Measurements from ENCODE around the gene PIK3C2B. TPM values are rescaled to one million over a fixed set of nuclear protein-coding genes. Genes with fewer than 3 reads are reported as not detected.

Gene PIK3C2B
- total RNA-seq, 2 donors from 2014 or later, result 43.1 to 54.5 TPM

GRCh38 chr1:204469304-204469703 lies 25.3 kb downstream of the PIK3C2B start:
- no peaks in the 10 kb centered on the region for H3K9me3 Mint-ChIP-seq
- H3K27me3 Mint-ChIP-seq (ENCODE audit: low read depth), result no peaks in the 10 kb centered on the region
- peaks cover 4% of the 10 kb centered on the region in 2 donors for H3K36me3 Mint-ChIP-seq (ENCODE audit: insufficient read depth in 2 of 2)
- ATAC-seq (replicated peaks in 1 of 2) (no peak), DNase-seq (no peak)
- peaks cover 29% of the 10 kb centered on the region for H3K4me1 Mint-ChIP-seq (ENCODE audit: low read depth)
- H3K27ac Mint-ChIP-seq, result no peak overlapping the region
- no peak overlapping the region for H3K4me3 Mint-ChIP-seq

GRCh38 chr1:204468766-204469302 lies 25.8 kb downstream of the PIK3C2B start:
- ATAC-seq (replicated peaks in 1 of 2) (no peak), DNase-seq (no peak)
- Mint-ChIP-seq H3K4me1 (ENCODE audit: low read depth) (peaks cover 34% of the 10 kb centered on the region), H3K27ac (no peak overlapping the region), H3K4me3 (no peak overlapping the region), H3K9me3 (no peaks in the 10 kb centered on the region), H3K36me3 (ENCODE audit: insufficient read depth in 2 of 2) (peaks cover 6 to 8% of the 10 kb centered on the region in 2 donors), H3K27me3 (ENCODE audit: low read depth) (no peaks in the 10 kb centered on the region)

GRCh38 chr1:204468206-204468605 lies 26.4 kb downstream of the PIK3C2B start:
- Mint-ChIP-seq H3K27ac (peak overlapping the region; percentile 89), H3K4me3 (no peak overlapping the region), H3K4me1 (ENCODE audit: low read depth) (peaks cover 40% of the 10 kb centered on the region), H3K27me3 (ENCODE audit: low read depth) (no peaks in the 10 kb centered on the region), H3K9me3 (no peaks in the 10 kb centered on the region), H3K36me3 (ENCODE audit: insufficient read depth in 2 of 2) (peaks cover 8 to 9% of the 10 kb centered on the region in 2 donors)
- DNase-seq, result no peak
- ATAC-seq (replicated peaks in 1 of 2), result no peak

- Mint-ChIP-seq H3K9me3 (no peaks in the 10 kb centered on the region), H3K27ac (no peak overlapping the region), H3K4me3 (no peak overlapping the region), H3K27me3 (ENCODE audit: low read depth) (no peaks in the 10 kb centered on the region), H3K4me1 (ENCODE audit: low read depth) (peaks cover 55% of the 10 kb centered on the region), H3K36me3 (ENCODE audit: insufficient read depth in 2 of 2) (peaks cover 9 to 13% of the 10 kb centered on the region in 2 donors)
- ATAC-seq (replicated peaks in 1 of 2) (no peak), DNase-seq (no peak)
Measured at GRCh38 chr1:204466416-204467405, 27.9 kb downstream of the PIK3C2B start.

GRCh38 chr1:204465546-204466415 lies 28.8 kb downstream of the PIK3C2B start:
- H3K4me3 Mint-ChIP-seq, result peak overlapping the region in 1 of 2 donors; percentile 15
- H3K4me1 Mint-ChIP-seq (ENCODE audit: low read depth), result peaks cover 63% of the 10 kb centered on the region
- no peaks in the 10 kb centered on the region for H3K27me3 Mint-ChIP-seq (ENCODE audit: low read depth)
- no peaks in the 10 kb centered on the region for H3K9me3 Mint-ChIP-seq
- H3K36me3 Mint-ChIP-seq (ENCODE audit: insufficient read depth in 2 of 2), result peaks cover 10 to 13% of the 10 kb centered on the region in 2 donors
- no peak for DNase-seq
- H3K27ac Mint-ChIP-seq, result peak overlapping the region; percentile 39
- ATAC-seq (replicated peaks in 1 of 2), result no peak

GRCh38 chr1:204464701-204465100 lies 29.9 kb downstream of the PIK3C2B start:
- no peaks in the 10 kb centered on the region for H3K9me3 Mint-ChIP-seq
- ATAC-seq (replicated peaks in 1 of 2) (no peak), DNase-seq (no peak)
- H3K27ac Mint-ChIP-seq, result no peak overlapping the region
- H3K4me3 Mint-ChIP-seq, result peak overlapping the region; percentile 41 to 52
- peaks cover 14 to 20% of the 10 kb centered on the region in 2 donors for H3K36me3 Mint-ChIP-seq (ENCODE audit: insufficient read depth in 2 of 2)
- no peaks in the 10 kb centered on the region for H3K27me3 Mint-ChIP-seq (ENCODE audit: low read depth)
- H3K4me1 Mint-ChIP-seq (ENCODE audit: low read depth), result peaks cover 63% of the 10 kb centered on the region

- peak overlapping the region; percentile 71 for H3K27ac Mint-ChIP-seq
Measured at GRCh38 chr1:204464187-204464631, 30.4 kb downstream of the PIK3C2B start.

GRCh38 chr1:204463125-204464060 lies 31.2 kb downstream of the PIK3C2B start:
- no peaks in the 10 kb centered on the region for H3K9me3 Mint-ChIP-seq
- H3K4me1 Mint-ChIP-seq (ENCODE audit: low read depth), result peaks cover 63% of the 10 kb centered on the region
- H3K27me3 Mint-ChIP-seq (ENCODE audit: low read depth), result no peaks in the 10 kb centered on the region
- H3K27ac Mint-ChIP-seq, result no peak overlapping the region
- DNase-seq (no peak), ATAC-seq (replicated peaks in 1 of 2) (no peak)
- H3K4me3 Mint-ChIP-seq, result peak overlapping the region in 1 of 2 donors; percentile 52
- peaks cover 14 to 22% of the 10 kb centered on the region in 2 donors for H3K36me3 Mint-ChIP-seq (ENCODE audit: insufficient read depth in 2 of 2)

More at GRCh38 chr1:204464187-204464631, 30.4 kb downstream of the PIK3C2B start:
- Mint-ChIP-seq H3K4me3 (peak overlapping the region; percentile 52 to 67), H3K9me3 (no peaks in the 10 kb centered on the region), H3K36me3 (ENCODE audit: insufficient read depth in 2 of 2) (peaks cover 14 to 22% of the 10 kb centered on the region in 2 donors), H3K27me3 (ENCODE audit: low read depth) (no peaks in the 10 kb centered on the region), H3K4me1 (ENCODE audit: low read depth) (peaks cover 63% of the 10 kb centered on the region)
- ATAC-seq (replicated peaks in 1 of 2) (peak; percentile 90 to 95), DNase-seq (peak; percentile 44)

GRCh38 chr1:204462229-204462561 lies 32.4 kb downstream of the PIK3C2B start:
- H3K27me3 Mint-ChIP-seq (ENCODE audit: low read depth), result no peaks in the 10 kb centered on the region
- no peaks in the 10 kb centered on the region for H3K9me3 Mint-ChIP-seq
- peak overlapping the region; percentile 5 to 33 for H3K4me3 Mint-ChIP-seq
- ATAC-seq (replicated peaks in 1 of 2) (no peak), DNase-seq (no peak)
- H3K4me1 Mint-ChIP-seq (ENCODE audit: low read depth), result peaks cover 63% of the 10 kb centered on the region
- H3K36me3 Mint-ChIP-seq (ENCODE audit: insufficient read depth in 2 of 2), result peaks cover 11 to 21% of the 10 kb centered on the region in 2 donors
- no peak overlapping the region for H3K27ac Mint-ChIP-seq

- Mint-ChIP-seq H3K36me3 (ENCODE audit: insufficient read depth in 2 of 2) (peaks cover 11 to 21% of the 10 kb centered on the region in 2 donors), H3K4me3 (peak overlapping the region; percentile 33 to 60), H3K27me3 (ENCODE audit: low read depth) (no peaks in the 10 kb centered on the region), H3K27ac (peak overlapping the region; percentile 58), H3K9me3 (no peaks in the 10 kb centered on the region), H3K4me1 (ENCODE audit: low read depth) (peaks cover 57% of the 10 kb centered on the region)
- DNase-seq (peak; percentile 19 to 29), ATAC-seq (replicated peaks in 1 of 2) (peak; percentile 14 to 16)
Measured at GRCh38 chr1:204461331-204462228, 33.0 kb downstream of the PIK3C2B start.

GRCh38 chr1:204460346-204460745 lies 34.3 kb downstream of the PIK3C2B start:
- Mint-ChIP-seq H3K4me1 (ENCODE audit: low read depth) (peaks cover 45% of the 10 kb centered on the region), H3K36me3 (ENCODE audit: insufficient read depth in 2 of 2) (peaks cover 11 to 21% of the 10 kb centered on the region in 2 donors), H3K9me3 (no peaks in the 10 kb centered on the region), H3K4me3 (no peak overlapping the region), H3K27ac (no peak overlapping the region), H3K27me3 (ENCODE audit: low read depth) (no peaks in the 10 kb centered on the region)
- DNase-seq, result no peak
- no peak for ATAC-seq (replicated peaks in 1 of 2)
